PC-9 (cell line): ENCODE results near the gene TENM4. TPM values are rescaled to one million over a fixed set of nuclear protein-coding genes. Genes with fewer than 3 reads are reported as not detected.

Experiments used
- BruUV-seq: library from RNA; stranded (reverse); fragments of 400-500 nt; replicated peaks from 2 replicates; lab custom pipeline; 2021; lab: Mats Ljungman, UMichigan
- CTCF ChIA-PET: fragments of 300-600 bp; sonication (Branson Sonifier 250); formaldehyde crosslinking; loops from one replicate; lab custom pipeline; 2022; ENCODE audit warnings: antibody characterized with exemption; lab: Charles Lee
- POLR2A ChIA-PET: fragments of 300-600 bp; sonication (Branson Sonifier 250); formaldehyde crosslinking; loops from one replicate; lab custom pipeline; 2022; ENCODE audit warnings: antibody characterized with exemption; ENCODE audit not compliant: unreplicated experiment; lab: Charles Lee
- DNase-seq, 2 experiments: peaks; one replicate each; pipeline versions ENCODE4 v3.0.0 to v3.0.0-alpha.2; 2015 to 2022; ENCODE audit warnings: mixed read lengths in 1 of 2
- H2AFZ ChIP-seq: fragments of 200-600 bp; sonication (generic); 2 replicates; pipeline ENCODE4 v1.8.1; 2017; ENCODE audit warnings: antibody characterized with exemption
- H3F3A ChIP-seq: fragments of 200-600 bp; sonication (generic); 2 replicates; pipeline ENCODE4 v1.8.1; 2017; ENCODE audit warnings: antibody characterized with exemption, mild to moderate bottlenecking, low read depth; ENCODE audit not compliant: insufficient read depth
- H3K27ac ChIP-seq: fragments of 200-600 bp; sonication (generic); 2 replicates; pipeline ENCODE4 v1.6.1; 2016; ENCODE audit warnings: mixed run types
- H3K27me3 ChIP-seq: fragments of 200-600 bp; sonication (generic); 2 replicates; pipeline ENCODE4 v1.6.1; 2016; ENCODE audit warnings: low read depth, mixed run types; ENCODE audit not compliant: insufficient read depth
- H3K36me3 ChIP-seq: fragments of 200-600 bp; sonication (generic); 2 replicates; pipeline ENCODE4 v1.6.1; 2016; ENCODE audit warnings: low read depth, mixed run types
- H3K4me1 ChIP-seq: fragments of 200-600 bp; sonication (generic); replicated peaks from 2 replicates; pipeline ENCODE4 v1.6.1; 2016; ENCODE audit warnings: mixed run types; ENCODE audit not compliant: insufficient read depth
- H3K4me2 ChIP-seq: fragments of 200-600 bp; sonication (generic); 2 replicates; pipeline ENCODE4 v1.6.1; 2017; ENCODE audit warnings: mixed run types
- H3K4me3 ChIP-seq: fragments of 200-600 bp; sonication (generic); 2 replicates; pipeline ENCODE4 v1.6.1; 2016; ENCODE audit warnings: mixed run types
- H3K79me2 ChIP-seq: fragments of 200-600 bp; sonication (generic); 2 replicates; pipeline ENCODE4 v1.6.1; 2017; ENCODE audit warnings: low read depth, mixed run types
- H3K9me2 ChIP-seq: fragments of 200-600 bp; sonication (generic); 2 replicates; pipeline ENCODE4 v1.8.1; 2017; ENCODE audit warnings: mild to moderate bottlenecking; ENCODE audit not compliant: insufficient read depth
- H3K9me3 ChIP-seq: fragments of 200-600 bp; sonication (generic); 2 replicates; pipeline ENCODE4 v1.8.1; 2016; ENCODE audit warnings: low read depth; ENCODE audit not compliant: insufficient read depth
- H4K20me1 ChIP-seq: fragments of 200-600 bp; sonication (generic); 2 replicates; pipeline ENCODE4 v1.8.1; 2017; ENCODE audit not compliant: insufficient read depth
- EZH2 ChIP-seq: fragments of 200-600 bp; sonication (generic); IDR thresholded peaks from 2 replicates; pipeline ENCODE4 v1.8.0; 2017; ENCODE audit warnings: antibody characterized with exemption, low read depth
- intact Hi-C: fragments of 100-400 bp; cut with micrococcal nuclease; formaldehyde crosslinking; loops from one replicate; pipeline ENCODE4 v1.10.0; 2022; ENCODE audit not compliant: unreplicated experiment
- total RNA-seq: library from RNA; stranded (reverse); gene quantifications from 2 replicates; pipeline ENCODE4 v1.2.3, GENCODE V29; 2021
- TF ChIP-seq, protein P1 (sequence below): fragments of 200-600 bp; sonication (generic); conservative IDR thresholded peaks from 2 replicates; pipeline ENCODE4 v1.6.1; 2017; ENCODE audit warnings: mixed run types, antibody characterized with exemption, mild to moderate bottlenecking, moderate library complexity

TENM4 gene
- total RNA-seq, 1 experiment from 2014 or later: not detected

DNA sequence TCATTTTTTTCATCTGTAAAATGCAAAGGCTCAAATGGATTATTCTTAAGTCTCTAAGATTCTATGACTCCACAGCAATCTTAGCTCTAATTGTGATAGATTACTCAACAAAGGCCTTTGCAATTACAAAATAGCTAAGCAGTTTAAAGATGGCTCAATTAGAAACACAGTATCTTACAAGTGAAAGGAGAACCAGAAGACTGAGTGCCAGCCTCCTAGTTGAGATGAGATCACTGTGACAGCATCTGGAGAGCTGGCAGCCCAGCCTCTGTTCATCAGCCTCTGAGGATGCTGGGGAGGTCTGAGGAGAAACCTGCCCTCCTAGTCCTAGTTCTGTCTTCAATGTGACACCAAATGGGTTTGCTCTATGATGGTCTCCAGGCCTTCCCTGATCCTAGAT, 707.8 kb downstream of the TENM4 start:
- no peaks in the 10 kb centered on the region for H3K9me3 ChIP-seq
- no peak overlapping the region for H3K4me3 ChIP-seq
- DNase-seq: no peak
- intact Hi-C loops: no loop called here
- no peaks in the 10 kb centered on the region for H3K9me2 ChIP-seq
- H3K79me2 ChIP-seq: no peaks in the 10 kb centered on the region
- POLR2A ChIA-PET: no interaction called here
- H3K4me2 ChIP-seq: no peak overlapping the region
- H3F3A ChIP-seq: no peaks in the 10 kb centered on the region
- no TSS peak for BruUV-seq
- H2AFZ ChIP-seq: no peak overlapping the region
- TF ChIP-seq, protein P1, sequence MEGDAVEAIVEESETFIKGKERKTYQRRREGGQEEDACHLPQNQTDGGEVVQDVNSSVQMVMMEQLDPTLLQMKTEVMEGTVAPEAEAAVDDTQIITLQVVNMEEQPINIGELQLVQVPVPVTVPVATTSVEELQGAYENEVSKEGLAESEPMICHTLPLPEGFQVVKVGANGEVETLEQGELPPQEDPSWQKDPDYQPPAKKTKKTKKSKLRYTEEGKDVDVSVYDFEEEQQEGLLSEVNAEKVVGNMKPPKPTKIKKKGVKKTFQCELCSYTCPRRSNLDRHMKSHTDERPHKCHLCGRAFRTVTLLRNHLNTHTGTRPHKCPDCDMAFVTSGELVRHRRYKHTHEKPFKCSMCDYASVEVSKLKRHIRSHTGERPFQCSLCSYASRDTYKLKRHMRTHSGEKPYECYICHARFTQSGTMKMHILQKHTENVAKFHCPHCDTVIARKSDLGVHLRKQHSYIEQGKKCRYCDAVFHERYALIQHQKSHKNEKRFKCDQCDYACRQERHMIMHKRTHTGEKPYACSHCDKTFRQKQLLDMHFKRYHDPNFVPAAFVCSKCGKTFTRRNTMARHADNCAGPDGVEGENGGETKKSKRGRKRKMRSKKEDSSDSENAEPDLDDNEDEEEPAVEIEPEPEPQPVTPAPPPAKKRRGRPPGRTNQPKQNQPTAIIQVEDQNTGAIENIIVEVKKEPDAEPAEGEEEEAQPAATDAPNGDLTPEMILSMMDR: no peak
- no peak for TF ChIP-seq EZH2
- no peak overlapping the region for H3K27ac ChIP-seq
- no peaks in the 10 kb centered on the region for H3K36me3 ChIP-seq
- H4K20me1 ChIP-seq: no peaks in the 10 kb centered on the region
- CTCF ChIA-PET: no interaction called here
- H3K27me3 ChIP-seq: peaks cover 63% of the 10 kb centered on the region
- no peaks in the 10 kb centered on the region for H3K4me1 ChIP-seq

DNA sequence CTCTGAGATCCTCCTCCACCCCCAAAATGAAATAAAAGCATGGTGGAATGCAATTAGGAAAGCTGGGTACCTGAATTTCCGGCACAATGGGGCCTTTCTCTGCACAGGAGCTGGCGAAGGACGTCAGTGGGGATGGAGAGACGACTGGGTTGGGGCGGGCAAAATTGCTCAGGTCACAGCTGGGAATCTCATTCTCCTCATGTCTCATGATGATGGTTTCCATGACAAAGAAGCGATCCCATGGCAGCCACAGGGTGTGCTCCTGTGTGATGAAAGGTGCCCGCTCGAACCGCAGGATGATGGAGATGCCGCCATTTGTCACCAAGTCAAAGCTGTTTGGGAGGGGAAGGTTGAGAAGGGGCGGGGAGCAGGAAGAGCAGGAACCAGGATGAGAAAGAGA, 708.6 kb downstream of the TENM4 start:
- DNase-seq: no peak
- H3F3A ChIP-seq: no peaks in the 10 kb centered on the region
- no peaks in the 10 kb centered on the region for H3K79me2 ChIP-seq
- H3K4me1 ChIP-seq: no peaks in the 10 kb centered on the region
- H3K36me3 ChIP-seq: no peaks in the 10 kb centered on the region
- no peaks in the 10 kb centered on the region for H3K9me3 ChIP-seq
- ChIA-PET POLR2A (no interaction called here), CTCF (no interaction called here)
- no peak overlapping the region for H2AFZ ChIP-seq
- H3K9me2 ChIP-seq: no peaks in the 10 kb centered on the region
- TF ChIP-seq, protein P1: no peak
- TF ChIP-seq EZH2: no peak
- intact Hi-C loops: no loop called here
- no peak overlapping the region for H3K27ac ChIP-seq
- H4K20me1 ChIP-seq: no peaks in the 10 kb centered on the region
- no peak overlapping the region for H3K4me3 ChIP-seq
- H3K27me3 ChIP-seq: peaks cover 64% of the 10 kb centered on the region
- no peak overlapping the region for H3K4me2 ChIP-seq
- no TSS peak for BruUV-seq

DNA sequence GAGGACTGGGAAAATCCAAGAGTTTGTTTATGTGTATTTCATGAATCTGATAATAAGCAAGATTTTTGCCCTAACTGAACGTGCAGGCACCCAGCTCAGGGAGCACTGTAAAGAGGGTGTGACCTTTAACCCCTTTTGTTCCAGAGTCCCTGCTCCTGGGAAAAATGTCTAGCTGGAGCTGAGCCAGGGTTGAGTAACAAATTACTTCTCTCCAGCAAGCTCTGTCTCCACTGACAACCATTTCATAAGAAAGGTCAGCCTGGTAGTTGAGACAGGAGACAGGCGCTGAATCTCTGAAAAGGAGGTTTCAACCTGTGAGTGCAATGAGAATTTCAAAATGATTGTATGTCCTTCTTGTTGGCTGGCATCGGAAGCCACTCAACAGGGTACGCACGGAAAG, 709.8 kb downstream of the TENM4 start:
- CTCF ChIA-PET: no interaction called here
- TF ChIP-seq EZH2: no peak
- TF ChIP-seq, protein P1: no peak

More for the DNA sequence above, 709.8 kb downstream of the TENM4 start:
- no peak overlapping the region for H3K4me2 ChIP-seq
- H3K27me3 ChIP-seq: peaks cover 76% of the 10 kb centered on the region
- H2AFZ ChIP-seq: no peak overlapping the region
- DNase-seq: no peak
- POLR2A ChIA-PET: no interaction called here
- no peaks in the 10 kb centered on the region for H3F3A ChIP-seq
- no peaks in the 10 kb centered on the region for H3K9me2 ChIP-seq
- H3K4me1 ChIP-seq: no peaks in the 10 kb centered on the region
- intact Hi-C loops: no loop called here
- H3K36me3 ChIP-seq: no peaks in the 10 kb centered on the region
- H3K4me3 ChIP-seq: no peak overlapping the region
- H4K20me1 ChIP-seq: no peaks in the 10 kb centered on the region
- H3K9me3 ChIP-seq: no peaks in the 10 kb centered on the region
- no peak overlapping the region for H3K27ac ChIP-seq
- no peaks in the 10 kb centered on the region for H3K79me2 ChIP-seq
- no TSS peak for BruUV-seq
